Measurements from ENCODE around the gene EIF3D.

DNA sequence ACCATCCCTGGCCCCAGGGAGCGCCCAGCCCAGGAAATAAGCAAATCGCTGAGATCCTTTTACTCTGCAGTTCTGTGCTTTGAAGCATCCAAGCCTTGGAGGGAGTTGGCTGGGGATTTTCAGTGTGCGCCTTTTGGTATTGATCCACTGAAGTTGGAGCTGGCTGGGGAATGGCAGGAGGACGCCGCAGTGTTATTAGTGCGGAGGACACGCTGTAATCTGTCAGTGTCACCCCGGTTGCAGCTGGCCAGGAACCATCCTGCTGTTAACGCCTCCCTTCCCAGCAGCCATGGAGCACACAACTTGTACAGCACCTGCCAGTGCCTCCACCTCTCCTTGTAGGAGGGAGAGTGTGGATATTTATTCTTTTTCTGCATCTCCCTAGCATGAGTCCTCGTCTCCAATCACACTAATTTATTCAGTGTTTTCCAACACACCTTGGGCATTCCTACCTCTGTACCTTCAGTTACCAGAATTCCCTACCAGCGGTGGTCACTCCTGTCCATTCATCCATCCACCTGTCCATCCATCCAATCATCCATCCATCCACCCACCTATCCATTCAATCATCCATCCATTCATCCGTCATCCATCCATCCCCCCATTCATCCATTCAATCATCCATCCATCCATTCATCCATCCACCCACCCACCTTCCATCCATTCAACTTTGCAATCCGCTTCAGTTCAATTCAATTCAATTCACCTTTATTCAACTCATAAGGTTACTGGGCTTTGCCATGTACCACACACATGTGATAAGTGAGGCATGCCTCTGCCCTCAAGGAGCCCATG lies 21.9 kb upstream of the EIF3D start:
- TF ChIP-seq, protein P1, sequence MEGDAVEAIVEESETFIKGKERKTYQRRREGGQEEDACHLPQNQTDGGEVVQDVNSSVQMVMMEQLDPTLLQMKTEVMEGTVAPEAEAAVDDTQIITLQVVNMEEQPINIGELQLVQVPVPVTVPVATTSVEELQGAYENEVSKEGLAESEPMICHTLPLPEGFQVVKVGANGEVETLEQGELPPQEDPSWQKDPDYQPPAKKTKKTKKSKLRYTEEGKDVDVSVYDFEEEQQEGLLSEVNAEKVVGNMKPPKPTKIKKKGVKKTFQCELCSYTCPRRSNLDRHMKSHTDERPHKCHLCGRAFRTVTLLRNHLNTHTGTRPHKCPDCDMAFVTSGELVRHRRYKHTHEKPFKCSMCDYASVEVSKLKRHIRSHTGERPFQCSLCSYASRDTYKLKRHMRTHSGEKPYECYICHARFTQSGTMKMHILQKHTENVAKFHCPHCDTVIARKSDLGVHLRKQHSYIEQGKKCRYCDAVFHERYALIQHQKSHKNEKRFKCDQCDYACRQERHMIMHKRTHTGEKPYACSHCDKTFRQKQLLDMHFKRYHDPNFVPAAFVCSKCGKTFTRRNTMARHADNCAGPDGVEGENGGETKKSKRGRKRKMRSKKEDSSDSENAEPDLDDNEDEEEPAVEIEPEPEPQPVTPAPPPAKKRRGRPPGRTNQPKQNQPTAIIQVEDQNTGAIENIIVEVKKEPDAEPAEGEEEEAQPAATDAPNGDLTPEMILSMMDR (CRISPR knock-in tag; IDR thresholded peaks at IDR 0.05) = no peak
- TF ChIP-seq NBN (conservative IDR thresholded peaks at IDR 0.05) = no peak
- TF ChIP-seq, protein P2, sequence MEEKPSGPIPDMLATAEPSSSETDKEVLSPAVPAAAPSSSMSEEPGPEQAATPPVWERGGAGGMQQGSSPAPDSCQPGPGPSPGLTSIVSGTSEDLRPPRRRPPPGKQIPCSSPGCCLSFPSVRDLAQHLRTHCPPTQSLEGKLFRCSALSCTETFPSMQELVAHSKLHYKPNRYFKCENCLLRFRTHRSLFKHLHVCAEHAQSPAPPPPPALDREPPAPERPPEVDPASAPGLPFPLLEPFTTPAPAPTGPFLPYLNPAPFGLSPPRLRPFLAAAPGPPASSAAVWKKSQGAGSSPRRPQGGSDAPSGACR (CRISPR knock-in tag; IDR thresholded peaks at IDR 0.05) = no peak
- no peak for TF ChIP-seq TAF15 (IDR thresholded peaks at IDR 0.05; ENCODE audit: low read depth, low read length, poor library complexity, severe bottlenecking)
- TF ChIP-seq HOXA7 (CRISPR knock-in tag; IDR thresholded peaks at IDR 0.05) = no peak
